Uterus (tissue), 2 donors: ENCODE results near the gene KMT5B.

Experiments
- CTCF ChIP-seq, 4 experiments: fragments of 200-600 bp in 2 of 4; fragments of 450-650 bp in 2 of 4; sonication (generic) in 2 of 4; IDR thresholded peaks; one replicate each; pipeline ENCODE4 v1.5.1; 2016 to 2019; ENCODE audit warnings: antibody characterized with exemption in 4 of 4, mild to moderate bottlenecking in 2 of 4, moderate library complexity in 1 of 4
- POLR2A ChIP-seq, 2 donors: fragments of 450-650 bp; IDR thresholded peaks; one replicate each; pipeline ENCODE4 v1.6.1; 2016; ENCODE audit warnings: antibody characterized with exemption in 2 of 2, mild to moderate bottlenecking in 1 of 2, moderate library complexity in 1 of 2

DNA sequence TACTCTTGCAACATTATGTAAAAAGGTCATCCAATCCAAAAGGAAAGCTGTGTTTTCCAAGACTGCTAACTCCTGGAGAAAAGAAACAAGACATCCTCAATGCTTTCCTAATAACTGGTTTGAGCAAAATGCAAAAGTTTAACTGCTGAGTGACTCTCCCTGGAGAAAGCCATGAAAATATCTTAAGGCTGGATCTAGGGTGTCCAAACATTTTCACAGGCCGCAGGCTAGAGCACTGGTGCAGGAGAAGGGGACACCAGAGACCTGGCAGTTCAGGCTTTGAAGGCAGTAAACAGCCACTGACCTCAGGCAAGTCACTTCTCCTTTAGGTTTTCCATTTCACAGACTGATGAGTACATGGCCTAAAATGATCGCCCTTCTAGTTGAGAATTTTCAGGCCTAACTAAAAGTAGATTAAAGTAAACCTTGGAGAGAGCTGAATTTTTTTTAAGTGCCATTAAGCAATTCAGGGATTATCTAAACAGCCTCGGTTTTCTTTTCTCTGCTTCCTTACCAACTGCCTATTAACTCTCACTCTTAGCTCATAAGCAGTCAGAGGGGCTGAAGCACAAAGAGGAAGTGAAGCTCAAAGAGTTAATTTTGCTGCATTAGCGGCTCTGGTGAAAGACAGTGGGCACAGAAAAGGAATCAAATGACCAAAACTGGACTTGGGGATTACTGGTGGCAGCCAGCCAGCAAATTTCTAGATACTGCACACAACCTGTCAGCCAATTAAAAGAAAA is 94.2 kb downstream of the KMT5B start:
- TF ChIP-seq POLR2A (IDR thresholded peaks at IDR 0.05) (no peak), CTCF (IDR thresholded peaks at IDR 0.05) (no peak)
